Tibial nerve (tissue), 4 donors: ENCODE data around the gene AOPEP. TPM values are rescaled to one million over a fixed set of nuclear protein-coding genes. Genes with fewer than 3 reads are reported as not detected.
A peak's percentile ranks its signal among the peaks of the same experiment; 100 is the strongest.

Experiments
- DNase-seq, 2 donors: peaks; one replicate each; pipeline ENCODE4 v3.0.0-alpha.2; 2019; ENCODE audit warnings: low spot score in 2 of 2
- H3K27ac ChIP-seq, 4 donors: fragments of 200-600 bp; sonication (generic) in 3 of 4; one replicate each; pipeline ENCODE4 v1.5.1; 2017 to 2019; ENCODE audit warnings: mild to moderate bottlenecking in 1 of 4
- H3K27me3 ChIP-seq, 2 donors: fragments of 200-600 bp; sonication (generic) in 1 of 2; one replicate each; pipeline versions ENCODE4 v1.5.1 to v1.6.0; 2017 to 2019
- H3K36me3 ChIP-seq, 3 donors: fragments of 200-600 bp; sonication (generic); one replicate each; pipeline ENCODE4 v1.5.1; 2018 to 2019
- H3K4me1 ChIP-seq, 4 donors: fragments of 200-600 bp; sonication (generic) in 3 of 4; one replicate each; pipeline ENCODE4 v1.5.1; 2017 to 2019
- H3K4me3 ChIP-seq, 4 donors: fragments of 200-600 bp; sonication (generic) in 3 of 4; one replicate each; pipeline ENCODE4 v1.5.1; 2017 to 2019; ENCODE audit warnings: mild to moderate bottlenecking in 1 of 4, moderate library complexity in 1 of 4
- H3K9me3 ChIP-seq, 4 donors: fragments of 200-600 bp; sonication (generic) in 3 of 4; one replicate each; pipeline ENCODE4 v1.5.1; 2017 to 2019
- EP300 ChIP-seq, 2 donors: sonication (generic); formaldehyde crosslinking; IDR thresholded peaks; one replicate each; pipeline ENCODE4 v1.6.1; 2017; ENCODE audit warnings: antibody characterized with exemption in 2 of 2, mild to moderate bottlenecking in 1 of 2
- POLR2A ChIP-seq, 2 donors: fragments of 450-650 bp; IDR thresholded peaks; one replicate each; pipeline ENCODE4 v1.6.1; 2017; ENCODE audit warnings: antibody characterized with exemption in 2 of 2, mild to moderate bottlenecking in 2 of 2, moderate library complexity in 2 of 2
- WGBS, 2 donors: methylation state at CpG; one replicate each; pipeline ENCODE4 v1.1.5; 2018; 5-methylcytosine and 5-hydroxymethylcytosine counted together
- total RNA-seq, 4 donors: library from RNA; depleted of rRNA; stranded (reverse); fragments of >200 nt; gene quantifications; one replicate each; pipeline ENCODE4 v1.1.0, GENCODE V29; 2016
- TF ChIP-seq, protein P1 (sequence below), 5 experiments: fragments of 200-600 bp in 3 of 5; fragments of 450-650 bp in 2 of 5; sonication (generic) in 3 of 5; IDR thresholded peaks; one replicate each; pipeline ENCODE4 v1.5.1; 2016 to 2019; ENCODE audit warnings: antibody characterized with exemption in 5 of 5, mild to moderate bottlenecking in 3 of 5, moderate library complexity in 2 of 5

The AOPEP gene
- total RNA-seq, 4 donors from 2014 or later, result 236 to 323 (median 265) TPM

DNA sequence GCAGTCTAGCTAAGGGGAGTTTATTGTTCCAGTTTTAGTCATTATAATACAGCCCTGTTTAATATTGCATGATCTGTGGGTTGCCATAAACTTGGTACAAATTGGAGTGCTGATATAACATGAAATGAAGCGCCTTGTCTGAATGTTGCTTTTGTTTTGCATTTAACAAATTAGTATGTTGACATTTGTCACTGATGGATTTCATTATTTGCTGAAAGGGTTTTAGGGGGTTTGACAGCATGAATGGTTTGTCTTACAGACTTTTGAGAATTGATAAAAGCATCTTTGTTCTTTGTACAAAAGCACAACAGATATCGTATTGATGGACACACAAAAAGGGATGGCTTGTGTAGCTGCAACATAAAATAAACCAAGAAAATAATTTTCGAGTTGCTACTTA lies 178.3 kb downstream of the AOPEP start:
- H3K4me1 ChIP-seq, result peaks cover 0 to 82% (median 51%) of the 10 kb centered on the region in 4 donors
- 45 to 51% methylated on average over 3 of the region's 3 CpGs for WGBS, 2 donors
- H3K4me3 ChIP-seq, result no peak overlapping the region
- no peaks in the 10 kb centered on the region for H3K9me3 ChIP-seq
- peak overlapping the region in 2 of 4 donors; percentile 89 to 92 for H3K27ac ChIP-seq
- TF ChIP-seq POLR2A (IDR thresholded peaks at IDR 0.05) (no peak), EP300 (IDR thresholded peaks at IDR 0.05) (peak in 1 of 2 donors; percentile 34)
- DNase-seq, result no peak
- H3K36me3 ChIP-seq, result no peaks in the 10 kb centered on the region
- no peaks in the 10 kb centered on the region for H3K27me3 ChIP-seq

DNA sequence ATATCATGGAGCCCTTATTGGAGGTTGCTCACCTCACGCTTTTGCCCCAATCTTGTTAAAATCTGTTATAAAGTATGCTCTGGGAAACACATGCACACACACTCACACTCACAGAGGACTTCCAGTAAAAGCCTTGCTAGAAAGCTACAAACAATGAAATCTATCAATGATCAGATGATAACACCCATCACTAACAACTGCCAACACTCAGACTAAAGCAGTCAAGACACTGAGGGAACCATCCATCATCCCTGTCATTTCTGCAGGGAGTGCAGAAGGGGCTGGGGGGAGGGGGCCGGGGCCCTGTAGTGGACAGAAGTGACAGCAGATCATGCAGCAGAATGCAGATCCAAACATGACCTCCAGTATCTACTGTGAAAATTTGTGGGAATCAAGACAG lies 179.1 kb downstream of the AOPEP start:
- peak overlapping the region in 2 of 4 donors; percentile 89 to 92 for H3K27ac ChIP-seq
- no peaks in the 10 kb centered on the region for H3K9me3 ChIP-seq
- TF ChIP-seq, protein P1, sequence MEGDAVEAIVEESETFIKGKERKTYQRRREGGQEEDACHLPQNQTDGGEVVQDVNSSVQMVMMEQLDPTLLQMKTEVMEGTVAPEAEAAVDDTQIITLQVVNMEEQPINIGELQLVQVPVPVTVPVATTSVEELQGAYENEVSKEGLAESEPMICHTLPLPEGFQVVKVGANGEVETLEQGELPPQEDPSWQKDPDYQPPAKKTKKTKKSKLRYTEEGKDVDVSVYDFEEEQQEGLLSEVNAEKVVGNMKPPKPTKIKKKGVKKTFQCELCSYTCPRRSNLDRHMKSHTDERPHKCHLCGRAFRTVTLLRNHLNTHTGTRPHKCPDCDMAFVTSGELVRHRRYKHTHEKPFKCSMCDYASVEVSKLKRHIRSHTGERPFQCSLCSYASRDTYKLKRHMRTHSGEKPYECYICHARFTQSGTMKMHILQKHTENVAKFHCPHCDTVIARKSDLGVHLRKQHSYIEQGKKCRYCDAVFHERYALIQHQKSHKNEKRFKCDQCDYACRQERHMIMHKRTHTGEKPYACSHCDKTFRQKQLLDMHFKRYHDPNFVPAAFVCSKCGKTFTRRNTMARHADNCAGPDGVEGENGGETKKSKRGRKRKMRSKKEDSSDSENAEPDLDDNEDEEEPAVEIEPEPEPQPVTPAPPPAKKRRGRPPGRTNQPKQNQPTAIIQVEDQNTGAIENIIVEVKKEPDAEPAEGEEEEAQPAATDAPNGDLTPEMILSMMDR (IDR thresholded peaks at IDR 0.05), result no peak
- TF ChIP-seq EP300 (IDR thresholded peaks at IDR 0.05), result no peak
- TF ChIP-seq POLR2A (IDR thresholded peaks at IDR 0.05), result no peak
- no peak overlapping the region for H3K4me3 ChIP-seq
- WGBS, 2 donors, result 80% methylated on average over 2 of the region's 2 CpGs
- no peaks in the 10 kb centered on the region for H3K36me3 ChIP-seq
- peaks cover 0 to 74% (median 44%) of the 10 kb centered on the region in 4 donors for H3K4me1 ChIP-seq
- DNase-seq, result no peak
- H3K27me3 ChIP-seq, result no peaks in the 10 kb centered on the region

DNA sequence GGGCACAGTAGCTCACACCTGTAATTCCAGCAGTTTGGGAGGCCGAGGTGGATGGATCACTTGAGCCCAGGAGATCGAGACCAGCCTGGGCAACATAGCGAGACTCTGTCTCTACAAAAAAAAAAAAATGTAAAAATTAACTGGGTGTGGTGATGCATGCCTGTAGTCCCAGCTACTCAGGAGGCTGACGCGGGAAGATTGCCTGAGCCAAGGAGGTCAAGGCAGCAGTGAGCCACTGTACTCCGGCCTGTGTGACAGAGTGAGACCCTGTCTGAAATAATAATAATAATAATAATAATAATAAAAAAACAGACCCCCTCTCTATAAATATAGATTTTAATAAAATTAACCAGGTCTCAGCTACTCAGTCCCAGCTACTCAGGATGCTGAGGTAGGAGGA lies 179.7 kb downstream of the AOPEP start:
- TF ChIP-seq POLR2A (IDR thresholded peaks at IDR 0.05), result no peak
- no peak for TF ChIP-seq EP300 (IDR thresholded peaks at IDR 0.05)
- H3K27ac ChIP-seq, result peak overlapping the region in 2 of 4 donors; percentile 89 to 92
- peaks cover 0 to 69% (median 40%) of the 10 kb centered on the region in 4 donors for H3K4me1 ChIP-seq
- H3K27me3 ChIP-seq, result no peaks in the 10 kb centered on the region
- no peaks in the 10 kb centered on the region for H3K9me3 ChIP-seq
- no peak for DNase-seq
- H3K36me3 ChIP-seq, result no peaks in the 10 kb centered on the region
- H3K4me3 ChIP-seq, result no peak overlapping the region
- WGBS, 2 donors, result 89 to 98% methylated on average over 6 of the region's 6 CpGs

DNA sequence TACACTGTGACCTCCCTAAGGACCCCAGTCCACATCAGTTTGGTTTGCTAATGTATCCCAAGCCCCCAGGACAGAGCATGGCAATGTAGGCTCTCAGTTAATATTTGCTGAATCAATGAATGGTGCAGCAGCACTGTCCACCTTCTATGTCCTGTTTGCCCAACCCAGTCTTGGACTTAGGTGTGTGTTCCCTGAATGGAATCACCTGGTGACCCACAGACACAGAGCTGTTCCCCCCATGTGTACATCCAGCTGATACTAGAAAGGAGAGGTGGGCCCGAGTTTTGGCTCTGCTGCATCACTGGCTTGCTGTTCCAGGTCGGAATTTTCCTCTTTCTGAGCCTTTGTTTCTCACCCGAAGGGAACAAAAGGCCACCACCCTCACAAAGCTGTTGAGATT lies 180.2 kb downstream of the AOPEP start:
- peaks cover 0 to 64% (median 35%) of the 10 kb centered on the region in 4 donors for H3K4me1 ChIP-seq
- no peak overlapping the region for H3K4me3 ChIP-seq
- TF ChIP-seq POLR2A (IDR thresholded peaks at IDR 0.05) (no peak), EP300 (IDR thresholded peaks at IDR 0.05) (no peak)
- TF ChIP-seq, protein P1 (IDR thresholded peaks at IDR 0.05), result no peak
- no peaks in the 10 kb centered on the region for H3K27me3 ChIP-seq
- H3K27ac ChIP-seq, result peak overlapping the region; percentile 8 to 92 (median 50)
- no peaks in the 10 kb centered on the region for H3K36me3 ChIP-seq
- H3K9me3 ChIP-seq, result no peaks in the 10 kb centered on the region
- 62 to 72% methylated on average over 3 of the region's 3 CpGs for WGBS, 2 donors
- DNase-seq, result no peak

DNA sequence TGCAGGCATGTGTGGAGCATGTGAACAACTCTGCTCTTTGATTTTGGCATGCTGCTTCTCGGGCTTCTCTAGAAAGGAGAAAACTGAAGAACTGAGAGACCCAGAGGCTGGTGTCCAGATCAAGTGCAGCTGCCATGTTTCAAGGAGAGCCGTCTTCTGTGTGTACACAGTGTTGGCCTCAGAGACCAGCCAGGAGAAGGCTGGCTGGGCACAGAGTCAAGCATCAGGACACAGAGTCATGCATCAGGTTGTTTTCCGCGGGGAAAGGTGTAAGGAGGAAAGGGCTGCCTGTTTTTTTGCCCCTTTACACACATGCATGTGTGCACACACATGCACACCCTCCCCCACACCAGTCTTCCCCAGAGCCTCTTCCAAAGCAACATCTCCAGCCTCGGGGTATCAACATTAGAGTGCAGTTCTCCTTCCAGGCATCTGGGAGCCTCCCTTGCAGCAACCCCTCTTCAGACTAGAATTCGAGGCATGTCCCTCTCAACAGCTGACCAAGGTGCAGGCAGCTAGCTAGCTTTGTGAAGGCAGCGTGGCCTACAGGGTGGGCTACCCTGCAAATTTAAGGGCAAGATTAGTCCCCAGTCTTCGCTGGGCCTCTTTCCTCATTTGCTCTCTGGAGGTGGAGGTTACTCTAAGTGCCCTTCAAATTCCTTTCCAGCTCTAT lies 180.9 kb downstream of the AOPEP start:
- H3K4me1 ChIP-seq, result peaks cover 0 to 57% (median 28%) of the 10 kb centered on the region in 4 donors

More for the DNA sequence above, 180.9 kb downstream of the AOPEP start:
- Histone ChIP-seq H3K9me3 (no peaks in the 10 kb centered on the region), H3K36me3 (no peaks in the 10 kb centered on the region), H3K27ac (peak overlapping the region; percentile 51 to 92 (median 71)), H3K27me3 (no peaks in the 10 kb centered on the region), H3K4me3 (no peak overlapping the region)
- WGBS, 2 donors, result 68 to 72% methylated on average over 8 of the region's 8 CpGs
- no peak for TF ChIP-seq EP300 (IDR thresholded peaks at IDR 0.05)
- TF ChIP-seq POLR2A (IDR thresholded peaks at IDR 0.05), result no peak
- TF ChIP-seq, protein P1 (IDR thresholded peaks at IDR 0.05), result no peak
- no peak for DNase-seq
